ENCODE measurements around the gene MYD88.
"Not testable (repeated sequence)": the region's sequence is repeated elsewhere in the genome, so short reads cannot be mapped to it uniquely, and the experiment has no call there.

The MYD88 gene

GRCh38 chr3:38147421-38147820, 9.0 kb downstream of the MYD88 start:
- peak; percentile 82 for DNase-seq

- DNase-seq: peak; percentile 19
These were observed 9.9 kb downstream of the MYD88 start for GRCh38 chr3:38148311-38148882.

- DNase-seq: peak; percentile 70
These were observed 11.2 kb downstream of the MYD88 start for GRCh38 chr3:38149708-38150107.

GRCh38 chr3:38150780-38151528, 12.5 kb downstream of the MYD88 start:
- no peak for DNase-seq

GRCh38 chr3:38151667-38152265, 13.3 kb downstream of the MYD88 start:
- DNase-seq: no peak

GRCh38 chr3:38152609-38153008, 14.1 kb downstream of the MYD88 start:
- DNase-seq: no peak

- DNase-seq: no peak
These were observed 14.8 kb downstream of the MYD88 start for GRCh38 chr3:38153221-38153620.

- DNase-seq: no peak
These were observed 15.6 kb downstream of the MYD88 start for GRCh38 chr3:38154033-38154494.

GRCh38 chr3:38154625-38155255, 16.3 kb downstream of the MYD88 start:
- no peak for DNase-seq

GRCh38 chr3:38155825-38156224, 17.4 kb downstream of the MYD88 start:
- DNase-seq: no peak

- no peak for DNase-seq
These were observed 18.7 kb downstream of the MYD88 start for GRCh38 chr3:38157117-38157516.

GRCh38 chr3:38157595-38157994, 19.1 kb downstream of the MYD88 start:
- no peak for DNase-seq

- DNase-seq: no peak
These were observed 20.0 kb downstream of the MYD88 start for GRCh38 chr3:38158472-38158871.

GRCh38 chr3:38160704-38161103, 22.2 kb downstream of the MYD88 start:
- DNase-seq: not testable (repeated sequence)

GRCh38 chr3:38163117-38163840, 24.8 kb downstream of the MYD88 start:
- DNase-seq: no peak

- DNase-seq: no peak
These were observed 25.6 kb downstream of the MYD88 start for GRCh38 chr3:38163841-38164642.

- no peak for DNase-seq
These were observed 26.1 kb downstream of the MYD88 start for GRCh38 chr3:38164643-38164951.

GRCh38 chr3:38164952-38165721, 26.7 kb downstream of the MYD88 start, which contains the start of gene OXSR1:
OXSR1 (plus strand) TSS chr3:38165537; CDS start chr3:38165877, 340 bp downstream.
- peak; percentile 100 for DNase-seq

- DNase-seq: no peak
These were observed 27.4 kb downstream of the MYD88 start for GRCh38 chr3:38165722-38166387.

- DNase-seq: no peak
These were observed 29.1 kb downstream of the MYD88 start for GRCh38 chr3:38167591-38167990.

All from SIG-M5 (cell line).